ENCODE measurements around the gene SPRED3. TPM values are rescaled to one million over a fixed set of nuclear protein-coding genes. Genes with fewer than 3 reads are reported as not detected.

The SPRED3 gene
- total and polyA plus RNA-seq, 9 of the 15 experiments (the other 6 are each of a cell fraction or from before 2014, with no cell fraction given): 0.05 to 1.3 (median 0.36) TPM

- TF ChIP-seq ILK (tag; IDR thresholded peaks at IDR 0.05; ENCODE audit: borderline replicate concordance, low read depth) (no peak), ATF6 (CRISPR knock-in tag; IDR thresholded peaks at IDR 0.05) (no peak), ETV1 (tag; conservative IDR thresholded peaks at IDR 0.05; ENCODE audit: low read depth) (peak; percentile 52; the same call in 1 of the 2 replicates), LEF1 (IDR thresholded peaks at IDR 0.05) (no peak), NBN (IDR thresholded peaks at IDR 0.05; ENCODE audit: low read depth) (0 out of 2 replicates have a peak, but pooled peaks have one; percentile 9), CBFA2T2 (conservative IDR thresholded peaks at IDR 0.05) (peak; percentile 50), EGR1 (conservative IDR thresholded peaks at IDR 0.05) (peak; percentile 77), CC2D1A (IDR thresholded peaks at IDR 0.05) (peak; percentile 48; the same call in 1 of the 2 replicates), PCBP1 (IDR thresholded peaks at IDR 0.05; ENCODE audit: low read depth, low read length, poor library complexity, severe bottlenecking) (peak; percentile 60), HDAC3 (IDR thresholded peaks at IDR 0.05; ENCODE audit: borderline replicate concordance, partially characterized antibody) (no peak), ILF3 (IDR thresholded peaks at IDR 0.05; ENCODE audit: borderline replicate concordance) (no peak), HDAC2 (IDR thresholded peaks at IDR 0.05) (peak; percentile 31; the same call in 1 of the 2 replicates), MAZ (CRISPR knock-in tag; conservative IDR thresholded peaks at IDR 0.05 in 1 of 2, IDR thresholded peaks at IDR 0.05 in 1 of 2) (peak; percentile 57 to 83; a peak in 3 of 4 replicates), HMGN3 (IDR thresholded peaks at IDR 0.05; ENCODE audit: borderline replicate concordance, extremely low read depth, insufficient read length, low read depth, low read length) (peak; percentile 15), ZNF449 (CRISPR knock-in tag; IDR thresholded peaks at IDR 0.05) (no peak)
- TF ChIP-seq, protein P1, sequence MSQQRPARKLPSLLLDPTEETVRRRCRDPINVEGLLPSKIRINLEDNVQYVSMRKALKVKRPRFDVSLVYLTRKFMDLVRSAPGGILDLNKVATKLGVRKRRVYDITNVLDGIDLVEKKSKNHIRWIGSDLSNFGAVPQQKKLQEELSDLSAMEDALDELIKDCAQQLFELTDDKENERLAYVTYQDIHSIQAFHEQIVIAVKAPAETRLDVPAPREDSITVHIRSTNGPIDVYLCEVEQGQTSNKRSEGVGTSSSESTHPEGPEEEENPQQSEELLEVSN (IDR thresholded peaks at IDR 0.05; ENCODE audit: borderline replicate concordance in 1 of 2, extremely low read depth in 1 of 2, insufficient read depth in 1 of 2, insufficient read length in 1 of 2, low read depth in 1 of 2, low read length in 1 of 2, poor library complexity in 1 of 2, severe bottlenecking in 1 of 2): peak in 1 of 2 experiments; percentile 43
Measured at GRCh38 chr19:38362076-38362945, 26.2 kb upstream of the SPRED3 start (continued).
